Activated CD4-positive, alpha-beta T cell treated with anti-CD3 and anti-CD28 coated beads, Interleukin-2, amount 50 U/mL, for 4 hours (primary cell): ENCODE data around the gene TMEM245.
"Not testable (repeated sequence)": the region's sequence is repeated elsewhere in the genome, so short reads cannot be mapped to it uniquely, and the experiment has no call there.

Experiments used
- DNase-seq, 2 experiments: peaks; one replicate each; pipeline ENCODE4 v3.0.0-alpha.2; 2020

The TMEM245 gene

DNA sequence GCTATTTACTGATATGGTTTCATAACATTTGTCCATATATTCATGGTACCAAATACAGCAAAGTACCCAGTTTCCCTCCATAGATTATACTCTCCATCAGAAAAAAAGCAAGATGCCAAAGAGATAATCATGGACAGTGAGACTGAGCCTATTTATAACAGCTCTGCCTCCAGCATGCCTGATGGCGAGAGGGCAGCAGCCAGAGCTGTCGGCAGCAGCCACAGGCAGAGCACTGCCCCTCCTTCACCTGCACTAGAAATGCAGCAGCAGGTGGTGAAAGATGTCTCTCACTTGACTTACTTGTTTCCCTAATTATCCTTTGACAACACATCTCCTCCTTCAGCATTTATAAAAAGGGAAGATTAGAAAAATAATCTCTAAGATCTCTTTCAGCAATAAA is 138.9 kb downstream of the TMEM245 start:
- no peak for DNase-seq

DNA sequence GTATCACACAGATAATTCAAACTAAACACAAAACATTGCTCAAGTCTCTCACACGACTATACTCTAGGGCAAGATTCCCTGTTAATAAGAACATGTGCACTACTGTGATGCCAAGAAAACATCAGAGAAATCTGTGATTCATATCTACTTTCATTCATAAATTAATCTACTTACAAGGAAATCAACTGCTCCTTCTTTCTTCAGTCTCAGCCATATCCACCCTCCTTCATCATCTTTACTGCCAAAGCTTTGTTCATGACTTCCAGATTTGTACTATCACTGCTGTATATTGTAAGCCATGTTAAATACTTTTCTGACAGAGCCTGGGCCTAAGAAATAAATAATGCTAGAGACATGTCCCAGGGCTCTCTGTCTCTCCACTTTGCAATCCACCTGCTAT is 141.5 kb downstream of the TMEM245 start:
- DNase-seq: no peak

DNA sequence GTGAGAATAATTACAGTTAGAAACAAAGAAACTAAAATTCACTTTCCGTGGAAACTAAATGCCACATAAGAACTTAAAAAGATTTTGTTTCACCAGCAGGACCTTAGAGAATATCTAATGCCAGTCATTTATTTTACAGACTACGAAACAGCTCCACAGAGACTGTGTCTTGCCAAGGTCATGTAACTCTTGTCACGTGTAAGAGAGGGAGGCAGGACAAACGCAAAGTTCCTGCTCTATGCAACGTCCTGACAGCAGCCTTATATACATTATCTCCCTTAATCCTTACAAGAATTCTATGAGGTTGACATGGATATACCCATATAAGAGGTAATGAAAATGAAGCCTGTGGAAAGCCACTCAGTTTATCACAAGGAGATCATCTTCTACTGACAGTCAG is 145.9 kb downstream of the TMEM245 start:
- DNase-seq: no peak

DNA sequence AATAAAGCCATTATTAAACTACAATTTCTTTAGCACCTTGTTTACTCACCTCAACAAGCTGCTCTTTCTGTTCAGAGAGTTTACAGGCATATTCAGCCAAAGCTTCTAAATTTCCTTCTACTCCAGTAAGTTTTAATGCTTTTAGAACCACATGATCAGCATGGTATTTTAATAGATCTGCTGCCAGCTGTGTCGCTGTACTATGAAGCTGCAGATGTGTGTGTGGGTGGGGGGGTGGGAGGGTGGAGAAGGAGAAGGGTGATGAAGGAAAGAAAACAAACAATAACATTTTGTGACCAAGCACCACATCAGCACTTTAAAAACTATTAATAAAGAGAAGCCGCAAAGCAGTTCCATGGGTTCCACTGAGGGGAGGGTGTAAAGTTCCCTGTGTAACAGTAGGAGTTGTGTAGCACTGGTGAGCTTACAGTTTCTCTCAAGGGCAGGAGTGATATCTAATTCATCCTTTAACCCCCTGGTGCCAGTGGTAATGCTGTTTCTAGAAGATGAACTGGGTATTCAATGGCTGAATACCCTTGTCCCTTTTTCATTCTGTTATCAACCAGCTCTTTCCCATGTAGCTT is 147.0 kb downstream of the TMEM245 start:
- no peak for DNase-seq

DNA sequence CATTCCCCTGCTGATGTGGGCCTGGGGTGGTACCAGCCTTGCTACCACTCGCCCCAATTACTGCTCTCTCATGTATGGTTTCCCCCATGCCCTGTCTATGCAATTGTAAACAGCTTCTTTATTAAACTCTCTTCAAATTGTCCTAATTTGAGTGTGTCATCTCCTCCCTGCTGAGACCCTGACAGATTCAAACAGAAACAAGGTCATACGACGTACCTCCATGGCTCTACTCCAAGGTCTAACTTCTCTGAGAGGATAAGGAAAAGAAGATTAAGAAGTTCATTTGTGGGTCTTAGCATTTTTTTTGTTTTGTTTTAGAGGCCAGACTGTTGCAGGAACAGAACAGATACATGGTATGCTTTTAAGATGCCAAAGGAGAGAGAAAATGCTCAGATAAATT is 147.6 kb downstream of the TMEM245 start:
- DNase-seq: no peak

DNA sequence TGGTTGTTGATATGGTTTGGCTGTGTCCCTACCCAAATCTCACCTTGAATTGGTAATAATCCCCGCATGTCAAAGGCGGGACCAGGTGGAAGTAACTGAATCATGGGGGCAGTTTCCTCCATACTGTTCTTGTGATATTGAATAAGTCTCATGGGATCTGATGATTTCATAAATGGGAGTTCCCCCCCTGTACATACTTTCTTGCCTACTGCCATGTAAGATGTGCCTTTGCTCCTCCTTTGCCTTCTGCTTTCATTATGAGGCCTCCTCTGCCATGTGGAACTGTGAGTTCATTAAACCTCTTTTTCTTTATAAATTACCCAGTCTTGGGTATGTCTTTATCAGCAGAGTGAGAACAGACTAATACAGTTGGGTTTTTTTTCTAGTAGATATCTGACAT is 148.4 kb downstream of the TMEM245 start:
- not testable (repeated sequence) for DNase-seq

DNA sequence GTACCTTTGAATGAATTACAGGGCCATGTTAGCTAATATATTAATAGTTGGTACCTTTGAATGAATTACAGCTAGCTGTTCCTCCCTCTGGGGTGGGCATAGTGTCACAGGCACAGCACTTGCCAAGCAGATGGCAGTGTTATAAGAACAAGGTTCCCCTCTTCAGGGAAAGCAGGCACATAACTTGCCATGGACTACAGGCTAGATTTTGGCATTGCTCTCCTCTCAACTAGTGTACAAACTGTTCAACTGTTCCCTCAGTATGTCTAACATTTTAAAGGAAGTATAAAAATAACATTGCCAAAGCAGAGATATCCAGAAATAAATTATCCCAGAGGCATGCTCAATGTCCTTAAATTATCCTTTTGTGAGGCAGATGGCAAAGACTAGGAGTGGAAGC is 151.8 kb downstream of the TMEM245 start:
- DNase-seq: no peak
